HepG2 (cell line): ENCODE data around the gene KRT27. TPM values are rescaled to one million over a fixed set of nuclear protein-coding genes. Genes with fewer than 3 reads are reported as not detected.

ENCODE experiments used
- ATAC-seq: fragments of 200-7000 bp; cut with Tn5 transposase; 3 replicates; pipeline ENCODE4 v1.9.1; 2020; ENCODE audit warnings: mild to moderate bottlenecking, moderate library complexity
- BruUV-seq: library from RNA; stranded (reverse); fragments of 400-500 nt; replicated peaks from 2 replicates; lab custom pipeline; 2021; lab: Mats Ljungman, UMichigan
- CTCF ChIA-PET: fragments of 300-600 bp; formaldehyde crosslinking; extraction: SDS; loops from one replicate; lab custom pipeline; 2021; ENCODE audit warnings: low total read pairs, inconsistent platforms, low intra/inter-chr PET ratio; lab: Yijun Ruan, JAX
- POLR2A ChIA-PET: fragments of 350-600 bp; sonication (Branson Sonifier 250); formaldehyde crosslinking; loops from one replicate; lab custom pipeline; 2020; ENCODE audit warnings: antibody characterized with exemption, inconsistent platforms; lab: Yijun Ruan, JAX
- DNase-seq: peaks from one replicate; pipeline ENCODE4 v3.0.0-alpha.2; 2015; ENCODE audit warnings: low spot score
- FAIRE-seq: peaks from 3 replicates; lab custom pipeline; 2011; peaks lifted over from hg19 to GRCh38; lab: Jason Lieb, UNC
- H2AFZ ChIP-seq: one replicate; pipeline ENCODE4 v1.6.1; 2011; ENCODE audit warnings: low read length, inconsistent platforms
- H3K27ac ChIP-seq: fragments of 300-600 bp; 3 replicates; pipeline ENCODE4 v1.8.0; 2011; ENCODE audit warnings: mixed run types, mild to moderate bottlenecking, mixed read lengths, low read length, inconsistent platforms; ENCODE audit not compliant: insufficient read depth; ENCODE audit errors: extremely low read length
- H3K27me3 ChIP-seq, 2 experiments: fragments of 200-600 bp in 1 of 2; 2 replicates in 1 of 2; 3 replicates in 1 of 2; pipeline versions ENCODE4 v1.6.0 to v1.8.0; 2011; ENCODE audit warnings: low read length in 2 of 2, mild to moderate bottlenecking in 2 of 2, moderate library complexity in 2 of 2, inconsistent platforms in 1 of 2; ENCODE audit not compliant: insufficient read depth in 2 of 2, control insufficient read depth in 1 of 2
- H3K36me3 ChIP-seq, 2 experiments: fragments of 200-600 bp in 1 of 2; replicated peaks in 1 of 2; 2 replicates in 1 of 2; 3 replicates in 1 of 2; pipeline versions ENCODE4 v1.5.1 to v1.8.0; 2011; ENCODE audit warnings: low read length in 2 of 2, inconsistent platforms in 1 of 2; ENCODE audit not compliant: insufficient read depth in 2 of 2, control insufficient read depth in 1 of 2
- H3K4me1 ChIP-seq: 2 replicates; pipeline ENCODE4 v1.5.1; 2012; ENCODE audit warnings: low read length, inconsistent platforms; ENCODE audit not compliant: insufficient read depth
- H3K4me2 ChIP-seq: 2 replicates; pipeline ENCODE4 v1.6.0; 2011; ENCODE audit warnings: low read depth, low read length, inconsistent platforms
- H3K4me3 ChIP-seq, 3 experiments: fragments of 200-600 bp in 1 of 3; sonication (generic), shearing (Covaris generic) in 1 of 3; replicated peaks in 1 of 3; 2 replicates each; pipeline ENCODE4 v1.5.1; 2011 to 2016; ENCODE audit warnings: low read length in 3 of 3, inconsistent platforms in 2 of 3, low read depth in 2 of 3, mild to moderate bottlenecking in 2 of 3, control low read depth in 1 of 3, mixed read lengths in 1 of 3; ENCODE audit not compliant: insufficient read depth in 1 of 3
- H3K79me2 ChIP-seq: one replicate; pipeline ENCODE4 v1.6.1; 2011; ENCODE audit warnings: low read length, inconsistent platforms; ENCODE audit not compliant: insufficient read depth
- H3K9ac ChIP-seq: 2 replicates; pipeline ENCODE4 v1.6.0; 2011; ENCODE audit warnings: mild to moderate bottlenecking, low read depth, low read length, inconsistent platforms; ENCODE audit not compliant: insufficient read depth
- H3K9me3 ChIP-seq: 2 replicates; pipeline ENCODE4 v1.5.1; 2012; ENCODE audit warnings: mild to moderate bottlenecking, low read length
- H4K20me1 ChIP-seq: 2 replicates; pipeline ENCODE4 v1.6.0; 2011; ENCODE audit warnings: inconsistent platforms, mild to moderate bottlenecking, low read length, moderate library complexity; ENCODE audit not compliant: insufficient read depth
- BCL6 ChIP-seq: IDR thresholded peaks from 2 replicates; pipeline ENCODE4 v1.6.1; 2016; ENCODE audit warnings: missing genetic modification reagents, missing compliant biosample characterization
- CCAR2 ChIP-seq: fragments of 200-400 bp; formaldehyde crosslinking; optimal IDR thresholded peaks from 2 replicates; pipeline ENCODE3; 2018; ENCODE audit warnings: low read depth, mild to moderate bottlenecking, low read length, moderate library complexity
- FIP1L1 ChIP-seq: fragments of 200-400 bp; formaldehyde crosslinking; IDR thresholded peaks from 2 replicates; pipeline ENCODE4 v1.6.1; 2018; ENCODE audit warnings: low read depth, mild to moderate bottlenecking, low read length, moderate library complexity, borderline replicate concordance; ENCODE audit not compliant: insufficient read depth
- GLMP ChIP-seq: sonication (generic); formaldehyde crosslinking; IDR thresholded peaks from 2 replicates; pipeline ENCODE4 v1.9.0; 2021; ENCODE audit warnings: missing genetic modification reagents, mild to moderate bottlenecking, borderline replicate concordance
- GTF3A ChIP-seq: sonication (generic); formaldehyde crosslinking; conservative IDR thresholded peaks from 2 replicates; pipeline ENCODE4 v1.4.0; 2020; ENCODE audit warnings: mild to moderate bottlenecking, missing genetic modification reagents
- MTA3 ChIP-seq: sonication (generic); formaldehyde crosslinking; IDR thresholded peaks from 2 replicates; pipeline ENCODE4 v1.4.0; 2020; ENCODE audit warnings: missing genetic modification reagents
- SMARCC2 ChIP-seq: fragments of 450-650 bp; IDR thresholded peaks from 2 replicates; pipeline ENCODE4 v1.6.1; 2017; ENCODE audit warnings: antibody characterized with exemption, mild to moderate bottlenecking
- SOX13 ChIP-seq, 3 experiments: fragments of 450-650 bp in 1 of 3; sonication (generic) in 1 of 3; formaldehyde crosslinking in 1 of 3; IDR thresholded peaks in 2 of 3; conservative IDR thresholded peaks in 1 of 3; 2 replicates each; pipeline versions ENCODE4 v1.5.0 to v1.6.1; 2016 to 2020; ENCODE audit warnings: antibody characterized with exemption in 1 of 3, mild to moderate bottlenecking in 1 of 3, missing compliant biosample characterization in 1 of 3, missing genetic modification reagents in 1 of 3, moderate library complexity in 1 of 3
- SP4 ChIP-seq: sonication (generic); formaldehyde crosslinking; IDR thresholded peaks from 2 replicates; pipeline ENCODE4 v1.8.1; 2023; ENCODE audit warnings: mild to moderate bottlenecking, missing genetic modification reagents
- ZNF136 ChIP-seq: sonication (generic); formaldehyde crosslinking; IDR thresholded peaks from 2 replicates; pipeline ENCODE4 v1.8.1; 2022; ENCODE audit warnings: low read depth, mild to moderate bottlenecking, moderate library complexity, missing genetic modification reagents
- ZNF276 ChIP-seq: sonication (generic); formaldehyde crosslinking; IDR thresholded peaks from 2 replicates; pipeline ENCODE4 v1.4.0; 2020; ENCODE audit warnings: mild to moderate bottlenecking, low read depth, missing genetic modification reagents
- ZNF296 ChIP-seq: sonication (generic); formaldehyde crosslinking; conservative IDR thresholded peaks from 2 replicates; pipeline ENCODE4 v1.5.0; 2020; ENCODE audit warnings: mild to moderate bottlenecking, missing genetic modification reagents
- ZNF557 ChIP-seq: sonication (generic); formaldehyde crosslinking; IDR thresholded peaks from 2 replicates; pipeline ENCODE4 v1.4.0; 2020; ENCODE audit warnings: missing genetic modification reagents
- ZNF577 ChIP-seq: sonication (generic); formaldehyde crosslinking; IDR thresholded peaks from 2 replicates; pipeline ENCODE4 v1.4.0; 2020; ENCODE audit warnings: mild to moderate bottlenecking, low read depth, missing genetic modification reagents, borderline replicate concordance
- ZNF614 ChIP-seq: IDR thresholded peaks from 2 replicates; pipeline ENCODE4 v1.6.1; 2018; ENCODE audit warnings: missing biosample characterization, missing genetic modification reagents, inconsistent platforms, borderline replicate concordance
- ZNF678 ChIP-seq: sonication (generic); formaldehyde crosslinking; IDR thresholded peaks from 2 replicates; pipeline ENCODE4 v1.4.0; 2020; ENCODE audit warnings: mild to moderate bottlenecking, missing genetic modification reagents
- ZNF761 ChIP-seq: sonication (generic); formaldehyde crosslinking; conservative IDR thresholded peaks from 2 replicates; pipeline ENCODE4 v1.4.0; 2020; ENCODE audit warnings: mild to moderate bottlenecking, missing genetic modification reagents
- ZSCAN22 ChIP-seq: sonication (generic); formaldehyde crosslinking; IDR thresholded peaks from 2 replicates; pipeline ENCODE4 v1.4.0; 2020; ENCODE audit warnings: mild to moderate bottlenecking, missing genetic modification reagents
- ZZZ3 ChIP-seq: sonication (generic); formaldehyde crosslinking; IDR thresholded peaks from 2 replicates; pipeline ENCODE4 v1.4.0; 2020; ENCODE audit warnings: missing genetic modification reagents, mild to moderate bottlenecking, borderline replicate concordance
- WGBS: methylation state at CpG from one replicate; pipeline ENCODE4 v1.1.6; 2017; ENCODE audit warnings: low lambda C conversion rate; 5-methylcytosine and 5-hydroxymethylcytosine counted together
- in situ Hi-C: cut with HindIII; loops from 2 replicates; pipeline ENCODE4 v1.10.0; 2017; ENCODE audit warnings: low pct_unique_long_range_greater_than_20kb; ENCODE audit not compliant: extremely low pct_ligation_motif_present
- intact Hi-C: fragments of 100-400 bp; cut with micrococcal nuclease; formaldehyde crosslinking; loops from one replicate; pipeline ENCODE4 v1.10.0; 2022; ENCODE audit not compliant: unreplicated experiment
- polyA plus RNA-seq, 8 experiments: library from polyadenylated mRNA; depleted of rRNA in 3 of 8; stranded (reverse) in 7 of 8; unstranded in 1 of 8; fragments of >200 nt; fragmentation: Illumina TruSeq in 4 of 8; extraction: Trizol in 4 of 8; gene quantifications; 2 replicates each; pipeline versions ENCODE4 v1.2.1 to v1.2.3, GENCODE V29; 2011 to 2016; ENCODE audit warnings: low read depth in 4 of 8, missing spikeins in 1 of 8, mixed read lengths in 1 of 8; ENCODE audit not compliant: insufficient read depth in 1 of 8
- total RNA-seq, 5 experiments: library from RNA; depleted of rRNA; stranded (reverse); fragments of >200 nt; fragmentation: Illumina TruSeq; extraction: Trizol; gene quantifications; 2 replicates each; pipeline ENCODE4 v1.2.3, GENCODE V29; 2016; ENCODE audit warnings: low read depth in 1 of 5

The KRT27 gene
- total and polyA plus RNA-seq, 2 of the 13 experiments (the other 11 are each of a cell fraction or from before 2014, with no cell fraction given), result not detected

GRCh38 chr17:40827746-40828453 lies 45.5 kb upstream of the KRT27 start (continued):
- no peak for TF ChIP-seq MTA3 (CRISPR knock-in tag)
- TF ChIP-seq BCL6, result no peak
- TF ChIP-seq ZNF577 (CRISPR knock-in tag), result no peak
- no peak for TF ChIP-seq GTF3A (CRISPR knock-in tag)
- no peak for TF ChIP-seq ZNF678
- TF ChIP-seq ZNF761 (CRISPR knock-in tag), result no peak
- no peak for TF ChIP-seq ZNF614 (CRISPR knock-in tag)
- no peak for TF ChIP-seq ZNF296 (CRISPR knock-in tag)
- no peak for TF ChIP-seq ZNF136 (CRISPR knock-in tag)
- TF ChIP-seq SMARCC2, result no peak

- ATAC-seq (no peak), FAIRE-seq (no peak), DNase-seq (no peak)
- ChIA-PET POLR2A (no interaction called here), CTCF (no interaction called here)
- WGBS, result 97% methylated on average over 2 of the region's 2 CpGs
- in situ Hi-C loops (no loop called here), intact Hi-C loops (no loop called here)
- H3K9me3 ChIP-seq, result no peaks in the 10 kb centered on the region
- H3K79me2 ChIP-seq, result peaks cover 14% of the 10 kb centered on the region
- no peak overlapping the region for H3K27ac ChIP-seq
- H3K4me1 ChIP-seq, result peaks cover 4% of the 10 kb centered on the region
- no peak overlapping the region for H2AFZ ChIP-seq
- H3K4me3 ChIP-seq, result no peak overlapping the region
- no peak overlapping the region for H3K4me2 ChIP-seq
- H3K27me3 ChIP-seq, result no peaks in the 10 kb centered on the region
- H3K36me3 ChIP-seq, result peaks cover 0 to 6% of the 10 kb centered on the region in 2 experiments; a peak in 2 of 5 replicates
- BruUV-seq, result no TSS peak
- no peaks in the 10 kb centered on the region for H4K20me1 ChIP-seq
- no peak overlapping the region for H3K9ac ChIP-seq
- TF ChIP-seq BCL6 (no peak), CCAR2 (no peak), SP4 (CRISPR knock-in tag) (no peak), GLMP (CRISPR knock-in tag) (no peak), ZNF557 (CRISPR knock-in tag) (no peak), ZNF276 (CRISPR knock-in tag) (no peak), ZZZ3 (CRISPR knock-in tag) (no peak), ZSCAN22 (CRISPR knock-in tag) (no peak), FIP1L1 (no peak), SOX13 (IDR thresholded peaks at IDR 0.05) (no peak), SOX13 (CRISPR knock-in tag; conservative IDR thresholded peaks at IDR 0.05 in 1 of 2, IDR thresholded peaks at IDR 0.05 in 1 of 2) (no peak)
Measured at GRCh38 chr17:40825599-40825998, 43.2 kb upstream of the KRT27 start.
